Stimulated activated memory B cell treated with anti-CD40 and anti-IgM and Interleukin-4, amounts not matched to agents 10 μg/mL and 1 μg/mL and 100 μg/mL, for 72 hours (primary cell): ENCODE measurements around the gene ZBED1.

Source experiments
- ATAC-seq: fragments of 150-1000 bp; cut with Tn5 transposase; 2 replicates; pipeline ENCODE4 v1.10.0; 2021
- H3K27ac Mint-ChIP-seq: one replicate; pipeline ENCODE4 v1.8.0; 2022; ENCODE audit warnings: mild to moderate bottlenecking, mixed read lengths
- H3K27me3 Mint-ChIP-seq: one replicate; pipeline ENCODE4 v1.8.0; 2022; ENCODE audit warnings: mixed read lengths
- H3K36me3 Mint-ChIP-seq: one replicate; pipeline ENCODE4 v1.8.0; 2022; ENCODE audit warnings: mixed read lengths
- H3K4me1 Mint-ChIP-seq: one replicate; pipeline ENCODE4 v1.8.0; 2022; ENCODE audit warnings: mixed read lengths
- H3K4me3 Mint-ChIP-seq: one replicate; pipeline ENCODE4 v1.8.0; 2022; ENCODE audit warnings: mild to moderate bottlenecking, moderate library complexity, mixed read lengths
- H3K9me3 Mint-ChIP-seq: one replicate; pipeline ENCODE4 v1.8.0; 2022; ENCODE audit warnings: mixed read lengths

The ZBED1 gene

GRCh38 chrX:2446815-2447214 lies 54.0 kb downstream of the ZBED1 start:
- H3K36me3 Mint-ChIP-seq, result peaks cover 32% of the 10 kb centered on the region
- H3K9me3 Mint-ChIP-seq, result peaks cover 2% of the 10 kb centered on the region
- ATAC-seq, result no peak

GRCh38 chrX:2445662-2446623 lies 54.8 kb downstream of the ZBED1 start:
- H3K27me3 Mint-ChIP-seq, result no peaks in the 10 kb centered on the region
- ATAC-seq, result no peak

More at GRCh38 chrX:2446815-2447214, 54.0 kb downstream of the ZBED1 start:
- Mint-ChIP-seq H3K27ac (no peak overlapping the region), H3K4me3 (no peak overlapping the region), H3K4me1 (peaks cover 26% of the 10 kb centered on the region), H3K27me3 (no peaks in the 10 kb centered on the region)

GRCh38 chrX:2442694-2443093 lies 58.1 kb downstream of the ZBED1 start:
- no peak overlapping the region for H3K4me3 Mint-ChIP-seq

More at GRCh38 chrX:2445662-2446623, 54.8 kb downstream of the ZBED1 start:
- no peak overlapping the region for H3K27ac Mint-ChIP-seq
- no peak overlapping the region for H3K4me3 Mint-ChIP-seq
- peaks cover 21% of the 10 kb centered on the region for H3K4me1 Mint-ChIP-seq
- peaks cover 30% of the 10 kb centered on the region for H3K36me3 Mint-ChIP-seq
- H3K9me3 Mint-ChIP-seq, result peaks cover 2% of the 10 kb centered on the region

GRCh38 chrX:2441466-2441865 lies 59.3 kb downstream of the ZBED1 start:
- no peak overlapping the region for H3K4me3 Mint-ChIP-seq
- H3K36me3 Mint-ChIP-seq, result peaks cover 32% of the 10 kb centered on the region
- no peak overlapping the region for H3K27ac Mint-ChIP-seq
- no peaks in the 10 kb centered on the region for H3K27me3 Mint-ChIP-seq
- H3K4me1 Mint-ChIP-seq, result peaks cover 15% of the 10 kb centered on the region
- ATAC-seq, result no peak
- no peaks in the 10 kb centered on the region for H3K9me3 Mint-ChIP-seq

More at GRCh38 chrX:2442694-2443093, 58.1 kb downstream of the ZBED1 start:
- Mint-ChIP-seq H3K36me3 (peaks cover 33% of the 10 kb centered on the region), H3K27me3 (no peaks in the 10 kb centered on the region), H3K27ac (no peak overlapping the region), H3K4me1 (peaks cover 10% of the 10 kb centered on the region), H3K9me3 (no peaks in the 10 kb centered on the region)
- no peak for ATAC-seq

DNA sequence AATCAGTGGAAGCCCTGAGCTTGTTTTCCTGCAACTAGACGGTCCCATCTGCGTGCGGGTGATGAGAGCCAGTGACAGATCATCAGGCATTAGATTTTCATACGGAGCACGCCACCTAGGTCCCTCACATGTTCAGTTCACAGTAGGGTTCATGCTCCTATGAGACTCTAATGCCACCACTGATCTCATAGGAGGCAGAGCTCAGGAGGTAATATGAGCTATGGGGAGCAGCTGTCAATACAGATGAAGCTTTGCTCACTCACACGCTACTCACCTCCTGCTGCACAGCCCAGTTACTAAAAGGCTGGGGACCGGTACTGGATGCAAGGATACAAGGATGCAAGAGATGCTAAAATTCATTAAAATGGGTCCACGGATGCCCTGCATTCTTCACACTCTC lies 61.2 kb downstream of the ZBED1 start:
- Mint-ChIP-seq H3K4me1 (peaks cover 21% of the 10 kb centered on the region), H3K9me3 (no peaks in the 10 kb centered on the region), H3K27me3 (no peaks in the 10 kb centered on the region), H3K4me3 (no peak overlapping the region), H3K36me3 (peaks cover 38% of the 10 kb centered on the region), H3K27ac (no peak overlapping the region)
- no peak for ATAC-seq
